HG03039 (cell line): Measurements from ENCODE around the gene ZNF581.

Source experiments
- ATAC-seq: cut with Tn5 transposase; IDR thresholded peaks from one replicate; pipeline ENCODE4 v1.9.1; 2021; ENCODE audit warnings: mild to moderate bottlenecking, moderate library complexity; ENCODE audit not compliant: unreplicated experiment

The ZNF581 gene

GRCh38 chr19:55678121-55678671 is 34.7 kb downstream of the ZNF581 start:
- peak; percentile 47 for ATAC-seq

- no peak for ATAC-seq
Observed at GRCh38 chr19:55679343-55680257, 36.2 kb downstream of the ZNF581 start.

- no peak for ATAC-seq
Observed at GRCh38 chr19:55680339-55681130, 37.1 kb downstream of the ZNF581 start.

- ATAC-seq, result no peak
Observed at GRCh38 chr19:55681131-55682092, 38.0 kb downstream of the ZNF581 start.

- ATAC-seq, result no peak
Observed at GRCh38 chr19:55683449-55684261, 40.2 kb downstream of the ZNF581 start.

- no peak for ATAC-seq
Observed at GRCh38 chr19:55684946-55685681, 41.7 kb downstream of the ZNF581 start.

- ATAC-seq, result no peak
Observed at GRCh38 chr19:55685776-55686175, 42.3 kb downstream of the ZNF581 start.

- ATAC-seq, result no peak
Observed at GRCh38 chr19:55686311-55687050, 43.0 kb downstream of the ZNF581 start.

GRCh38 chr19:55687281-55688201 is 44.1 kb downstream of the ZNF581 start:
- ATAC-seq, result no peak

- no peak for ATAC-seq
Observed at GRCh38 chr19:55688422-55689218, 45.2 kb downstream of the ZNF581 start.

GRCh38 chr19:55689411-55690108 is 46.1 kb downstream of the ZNF581 start:
- no peak for ATAC-seq

- ATAC-seq, result no peak
Observed at GRCh38 chr19:55690109-55690768, 46.8 kb downstream of the ZNF581 start.

- ATAC-seq, result no peak
Observed at GRCh38 chr19:55690769-55691545, 47.5 kb downstream of the ZNF581 start.
